ENCODE measurements around the gene DUSP10.

The DUSP10 gene

GRCh38 chr1:221741703-221742554 is at the start of gene DUSP10:
TSS of gene DUSP10 (minus strand) at chr1:221742089. CDS start at chr1:221739744, 2,345 bp downstream.
- peak; percentile 99 for DNase-seq

GRCh38 chr1:221788466-221788865 is 46.6 kb upstream of the DUSP10 start:
- DNase-seq = no peak

GRCh38 chr1:221786647-221787046 is 44.8 kb upstream of the DUSP10 start:
- DNase-seq = no peak

- DNase-seq = no peak
These were observed 42.0 kb upstream of the DUSP10 start for GRCh38 chr1:221783936-221784335.

- DNase-seq = no peak
These were observed 41.5 kb upstream of the DUSP10 start for GRCh38 chr1:221783437-221783836.

- DNase-seq = no peak
These were observed 41.1 kb upstream of the DUSP10 start for GRCh38 chr1:221782970-221783369.

GRCh38 chr1:221782477-221782876 is 40.6 kb upstream of the DUSP10 start:
- DNase-seq = no peak

GRCh38 chr1:221781102-221781755 is 39.3 kb upstream of the DUSP10 start:
- no peak for DNase-seq

GRCh38 chr1:221780175-221780574 is 38.3 kb upstream of the DUSP10 start:
- no peak for DNase-seq

- DNase-seq = no peak
These were observed 37.9 kb upstream of the DUSP10 start for GRCh38 chr1:221779771-221780170.

- DNase-seq = no peak
These were observed 36.8 kb upstream of the DUSP10 start for GRCh38 chr1:221778535-221779142.

GRCh38 chr1:221778125-221778524 is 36.2 kb upstream of the DUSP10 start:
- DNase-seq = no peak

- no peak for DNase-seq
These were observed 35.7 kb upstream of the DUSP10 start for GRCh38 chr1:221777431-221778072.

- no peak for DNase-seq
These were observed 34.8 kb upstream of the DUSP10 start for GRCh38 chr1:221776495-221777301.

- DNase-seq = no peak
These were observed 33.3 kb upstream of the DUSP10 start for GRCh38 chr1:221775206-221775605.

- DNase-seq = no peak
These were observed 32.4 kb upstream of the DUSP10 start for GRCh38 chr1:221774054-221774842.

GRCh38 chr1:221773383-221773782 is 31.5 kb upstream of the DUSP10 start:
- no peak for DNase-seq

GRCh38 chr1:221772117-221772516 is 30.2 kb upstream of the DUSP10 start:
- no peak for DNase-seq

GRCh38 chr1:221768444-221769066 is 26.7 kb upstream of the DUSP10 start:
- no peak for DNase-seq

- no peak for DNase-seq
These were observed 24.3 kb upstream of the DUSP10 start for GRCh38 chr1:221766210-221766609.

- no peak for DNase-seq
These were observed 23.6 kb upstream of the DUSP10 start for GRCh38 chr1:221765527-221765926.

All from hippocampal formation (tissue), 2 donors.